Body of pancreas (tissue), 4 donors: ENCODE measurements around the gene ANAPC1. TPM values are rescaled to one million over a fixed set of nuclear protein-coding genes. Genes with fewer than 3 reads are reported as not detected.

Experiments used
- ATAC-seq: fragments of 150-250 bp; one replicate; pipeline ENCODE4 v1.9.1; 2016
- DNase-seq, 4 donors: peaks; one replicate each; pipeline ENCODE4 v3.0.0-alpha.2; 2019
- H3K27ac ChIP-seq, 4 donors: fragments of 200-600 bp; sonication (generic); 1 replicate in 3 of 4; 2 replicates in 1 of 4; pipeline versions ENCODE4 v1.5.1 to v1.6.1; 2016 to 2019; ENCODE audit warnings: mild to moderate bottlenecking in 1 of 4, mixed read lengths in 1 of 4, moderate library complexity in 1 of 4
- H3K27me3 ChIP-seq, 2 donors: fragments of 200-600 bp; sonication (generic); one replicate each; pipeline ENCODE4 v1.6.0; 2016; ENCODE audit warnings: mild to moderate bottlenecking in 1 of 2
- H3K36me3 ChIP-seq, 2 donors: fragments of 200-600 bp; sonication (generic); replicated peaks in 1 of 2; 2 replicates each; pipeline ENCODE4 v1.5.1; 2016; ENCODE audit warnings: low read depth in 2 of 2; ENCODE audit not compliant: insufficient read depth in 1 of 2
- H3K4me1 ChIP-seq: fragments of 200-600 bp; sonication (generic); one replicate; pipeline ENCODE4 v1.6.0; 2016
- H3K4me3 ChIP-seq, 2 donors: fragments of 200-600 bp; sonication (generic); 1 replicate in 1 of 2; 2 replicates in 1 of 2; pipeline ENCODE4 v1.5.1; 2016 to 2019
- H3K9me3 ChIP-seq, 3 donors: fragments of 200-600 bp; sonication (generic); 1 replicate in 2 of 3; 2 replicates in 1 of 3; pipeline ENCODE4 v1.5.1; 2016
- CTCF ChIP-seq, 7 experiments: fragments of 450-650 bp in 4 of 7; fragments of 200-600 bp in 3 of 7; sonication (generic) in 3 of 7; IDR thresholded peaks; one replicate each; pipeline ENCODE4 v1.5.1; 2016 to 2019; ENCODE audit warnings: antibody characterized with exemption in 7 of 7
- POLR2A ChIP-seq, 3 donors: fragments of 450-650 bp; IDR thresholded peaks; one replicate each; pipeline ENCODE4 v1.6.1; 2016; ENCODE audit warnings: antibody characterized with exemption in 3 of 3, mild to moderate bottlenecking in 2 of 3
- WGBS, 2 donors: methylation state at CpG; one replicate each; pipeline ENCODE4 v1.1.5; 2017; 5-methylcytosine and 5-hydroxymethylcytosine counted together
- intact Hi-C: fragments of 100-400 bp; cut with DNase I; formaldehyde crosslinking; loops from one replicate; pipeline ENCODE4 v1.15.1; 2023
- total RNA-seq, 2 donors: library from RNA; depleted of rRNA; stranded (reverse); fragments of >200 nt; gene quantifications; one replicate each; pipeline ENCODE4 v1.1.0, GENCODE V29; 2016

Gene ANAPC1
- total RNA-seq, 2 donors from 2014 or later, result 40.2 to 67.2 TPM

GRCh38 chr2:111927723-111928122 is 43.7 kb upstream of the ANAPC1 start:
- DNase-seq (no peak), ATAC-seq (no peak)
- H3K9me3 ChIP-seq, result no peaks in the 10 kb centered on the region
- intact Hi-C loops, result no loop called here
- H3K4me3 ChIP-seq, result no peak overlapping the region
- no peaks in the 10 kb centered on the region for H3K36me3 ChIP-seq
- 68 to 72% methylated on average over 2 of the region's 2 CpGs for WGBS, 2 donors
- no peaks in the 10 kb centered on the region for H3K27me3 ChIP-seq
- no peak for TF ChIP-seq POLR2A (IDR thresholded peaks at IDR 0.05)
- H3K4me1 ChIP-seq, result peaks cover 6% of the 10 kb centered on the region
- no peak overlapping the region for H3K27ac ChIP-seq

- Histone ChIP-seq H3K27me3 (no peaks in the 10 kb centered on the region), H3K36me3 (no peaks in the 10 kb centered on the region), H3K4me3 (no peak overlapping the region), H3K27ac (no peak overlapping the region), H3K9me3 (no peaks in the 10 kb centered on the region), H3K4me1 (peaks cover 29% of the 10 kb centered on the region)
- intact Hi-C loops, result no loop called here
- WGBS, 2 donors, result 76 to 89% methylated on average over 3 of the region's 3 CpGs
- no peak for DNase-seq
- ATAC-seq, result no peak
- no peak for TF ChIP-seq POLR2A (IDR thresholded peaks at IDR 0.05)
- TF ChIP-seq CTCF (IDR thresholded peaks at IDR 0.05), result no peak
These were observed 40.7 kb upstream of the ANAPC1 start for GRCh38 chr2:111924617-111925107.

GRCh38 chr2:111923276-111923804 is 39.3 kb upstream of the ANAPC1 start:
- Histone ChIP-seq H3K9me3 (no peaks in the 10 kb centered on the region), H3K27me3 (no peaks in the 10 kb centered on the region), H3K4me1 (peaks cover 38% of the 10 kb centered on the region), H3K27ac (no peak overlapping the region), H3K36me3 (no peaks in the 10 kb centered on the region), H3K4me3 (no peak overlapping the region)
- TF ChIP-seq POLR2A (IDR thresholded peaks at IDR 0.05) (no peak), CTCF (IDR thresholded peaks at IDR 0.05) (no peak)
- WGBS, 2 donors, result 62 to 75% methylated on average over 4 of the region's 4 CpGs
- ATAC-seq, result no peak
- DNase-seq, result no peak
- intact Hi-C loops, result no loop called here

- Histone ChIP-seq H3K36me3 (no peaks in the 10 kb centered on the region), H3K27ac (peak overlapping the region; percentile 59 to 79 (median 71))
- intact Hi-C loops, result no loop called here
These were observed 36.0 kb upstream of the ANAPC1 start for GRCh38 chr2:111919794-111920608.

More at GRCh38 chr2:111919794-111920608, 36.0 kb upstream of the ANAPC1 start:
- WGBS, 2 donors, result 8 to 10% methylated on average over 8 of the region's 8 CpGs
- DNase-seq (peak; percentile 79 to 90 (median 86)), ATAC-seq (peak; percentile 97)
- no peaks in the 10 kb centered on the region for H3K9me3 ChIP-seq
- H3K4me1 ChIP-seq, result peaks cover 42% of the 10 kb centered on the region
- no peak overlapping the region for H3K4me3 ChIP-seq
- H3K27me3 ChIP-seq, result no peaks in the 10 kb centered on the region
- TF ChIP-seq POLR2A (IDR thresholded peaks at IDR 0.05) (peak in 2 of 3 donors; percentile 37 to 44), CTCF (IDR thresholded peaks at IDR 0.05) (peak in 3 of 7 experiments; percentile 16 to 37 (median 24))
